Astrocyte of the spinal cord (primary cell): ENCODE results near the gene SLC30A4.
"Not testable (repeated sequence)": the region's sequence is repeated elsewhere in the genome, so short reads cannot be mapped to it uniquely, and the experiment has no call there.

ENCODE experiments used
- DNase-seq: peaks from one replicate; pipeline ENCODE4 v3.0.0; 2011; ENCODE audit warnings: low read depth, low spot score
- H3K4me3 ChIP-seq: 2 replicates; pipeline ENCODE4 v1.5.1; 2011; ENCODE audit warnings: low read depth, mild to moderate bottlenecking, low read length, moderate library complexity
- CTCF ChIP-seq: IDR thresholded peaks from 2 replicates; pipeline ENCODE4 v1.5.1; 2012; ENCODE audit warnings: low read depth, mild to moderate bottlenecking, low read length, inconsistent platforms
- in situ Hi-C: cut with HindIII; loops from 2 replicates; pipeline ENCODE4 v1.10.0; 2017; ENCODE audit warnings: low sequenced_read_pairs

SLC30A4 gene

DNA sequence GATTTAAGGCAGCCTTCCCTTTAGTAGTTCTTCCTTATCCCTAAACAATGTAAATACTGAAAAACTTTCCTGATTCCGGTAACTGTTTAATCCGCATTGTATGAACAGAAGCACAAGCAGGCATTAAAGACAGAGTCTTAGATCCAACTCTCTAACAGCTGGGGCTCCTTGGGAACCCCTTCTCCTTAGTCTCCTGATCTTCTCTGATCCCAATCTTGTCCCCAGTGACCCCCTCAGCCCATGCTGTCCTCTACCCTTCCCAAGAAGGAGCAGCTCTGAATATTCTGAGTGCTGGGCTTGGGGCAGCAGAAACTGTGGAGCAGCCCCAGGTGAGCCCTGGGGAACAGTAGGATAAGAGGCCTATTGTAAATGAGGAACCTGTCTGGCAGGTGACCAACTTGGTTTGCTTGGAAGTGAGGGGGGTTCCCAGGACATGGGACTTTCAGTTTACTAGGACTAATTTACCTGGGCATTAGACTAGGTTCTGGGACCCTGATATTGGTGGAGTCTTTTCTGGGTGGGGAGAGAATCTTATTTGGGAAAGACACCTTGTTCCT, 13.0 kb upstream of the SLC30A4 start:
- no peak for DNase-seq
- in situ Hi-C loops = no loop called here
- TF ChIP-seq CTCF = no peak
- no peak overlapping the region for H3K4me3 ChIP-seq

GRCh38 chr15:45534821-45535220, 12.3 kb upstream of the SLC30A4 start:
- H3K4me3 ChIP-seq = no peak overlapping the region
- in situ Hi-C loops = no loop called here
- DNase-seq = no peak
- TF ChIP-seq CTCF = no peak

DNA sequence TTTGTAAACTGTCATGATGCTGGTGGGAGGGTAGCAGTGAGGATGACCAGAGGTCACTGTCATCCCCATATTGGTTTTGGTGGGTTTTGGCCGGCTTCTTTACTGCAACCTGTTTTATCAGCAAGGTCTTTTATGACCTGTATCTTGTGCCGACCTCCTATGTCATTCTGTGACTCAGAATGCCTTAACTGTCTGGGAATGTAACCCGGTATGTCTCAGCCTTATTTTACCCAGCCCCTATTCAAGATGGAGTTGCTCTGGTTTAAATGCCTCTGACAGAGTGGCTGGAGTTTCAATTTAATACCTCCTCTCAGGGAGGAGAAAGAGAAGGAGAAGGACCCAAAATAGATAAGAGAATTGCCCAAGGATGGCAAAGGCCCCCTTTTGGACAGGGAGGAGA, 10.3 kb upstream of the SLC30A4 start:
- H3K4me3 ChIP-seq, in situ Hi-C loops, DNase-seq: not testable (repeated sequence)

GRCh38 chr15:45529613-45530012, 7.1 kb upstream of the SLC30A4 start:
- DNase-seq = no peak
- no peak overlapping the region for H3K4me3 ChIP-seq
- TF ChIP-seq CTCF = no peak
- in situ Hi-C loops = no loop called here

- no peak for TF ChIP-seq CTCF
- no peak for DNase-seq
- no peak overlapping the region for H3K4me3 ChIP-seq
- in situ Hi-C loops = no loop called here
Measured at GRCh38 chr15:45527086-45527485, 4.5 kb upstream of the SLC30A4 start.

GRCh38 chr15:45523166-45523460, 558 bp upstream of the SLC30A4 start:
- peak; percentile 41 for DNase-seq
- TF ChIP-seq CTCF = no peak
- in situ Hi-C loops = no loop called here

GRCh38 chr15:45521596-45522327, 793 bp downstream of the SLC30A4 start:
- peak; percentile 22 for DNase-seq
- TF ChIP-seq CTCF = no peak
- in situ Hi-C loops = no loop called here
- peak overlapping the region; percentile 70 for H3K4me3 ChIP-seq

More at GRCh38 chr15:45523166-45523460, 558 bp upstream of the SLC30A4 start:
- H3K4me3 ChIP-seq = peak overlapping the region; percentile 70
